Pancreas (tissue), 10 donors: ENCODE data around the gene ARFGAP1. TPM values are rescaled to one million over a fixed set of nuclear protein-coding genes. Genes with fewer than 3 reads are reported as not detected.
A peak's percentile ranks its signal among the peaks of the same experiment; 100 is the strongest.

Experiments used
- ATAC-seq, 4 donors: fragments of 200-7000 bp; cut with Tn5 transposase; one replicate each; pipeline versions ENCODE4 v1.8.0 to v1.9.1; 2020; ENCODE audit warnings: mild to moderate bottlenecking in 4 of 4, moderate library complexity in 4 of 4
- DNase-seq, 6 donors: peaks; one replicate each; pipeline ENCODE4 v3.0.0-alpha.2; 2020
- FAIRE-seq: peaks from 2 replicates; lab custom pipeline; 2012; peaks lifted over from hg19 to GRCh38; lab: Jason Lieb, UNC
- H3K27ac ChIP-seq, 4 donors: fragments of 200-600 bp; sonication (generic); 1 replicate in 3 of 4; 2 replicates in 1 of 4; pipeline versions ENCODE4 v1.5.0 to v1.8.0; 2020
- H3K27me3 ChIP-seq, 4 donors: fragments of 200-600 bp; one replicate each; pipeline ENCODE4 v1.8.0; 2021
- H3K36me3 ChIP-seq, 3 donors: fragments of 200-600 bp; sonication (generic) in 1 of 3; one replicate each; pipeline versions ENCODE4 v1.5.0 to v1.8.0; 2020 to 2021
- H3K4me1 ChIP-seq, 3 donors: fragments of 200-600 bp; one replicate each; pipeline ENCODE4 v1.8.0; 2021
- H3K4me3 ChIP-seq, 4 donors: fragments of 200-600 bp; sonication (generic) in 2 of 4; one replicate each; pipeline versions ENCODE4 v1.5.0 to v1.8.0; 2020 to 2021
- H3K9me3 ChIP-seq, 4 donors: fragments of 200-600 bp; one replicate each; pipeline ENCODE4 v1.8.0; 2021
- WGBS, 2 donors: extraction: QIAGEN DNeasy Blood & Tissue Kit; methylation state at CpG; one replicate each; pipeline ENCODE4 v1.1.7; 2013; 5-methylcytosine and 5-hydroxymethylcytosine counted together
- intact Hi-C, 3 donors: fragments of 100-400 bp; cut with DNase I; formaldehyde crosslinking; loops; one replicate each; pipeline versions ENCODE4 v1.11.1 to v1.14.2; 2022
- polyA plus RNA-seq, 2 donors: library from polyadenylated mRNA; stranded (reverse); fragments of 200-250 nt; gene quantifications; one replicate each; pipeline ENCODE4 v1.2.3, GENCODE V29; 2013
- total RNA-seq, 6 donors: library from RNA; stranded (reverse); fragmentation: NEBNext Ultra II Directional in 4 of 6; extraction: Animal tissue kit (Norgen Biotek cat#: 25700) in 4 of 6; gene quantifications; one replicate each; pipeline versions ENCODE4 v1.2.1 to v1.2.4, GENCODE V29; 2021 to 2023
- TF ChIP-seq, protein P1 (sequence below), 4 donors: fragments of 200-600 bp; sonication (generic) in 3 of 4; IDR thresholded peaks; one replicate each; pipeline versions ENCODE4 v1.5.0 to v1.8.0; 2021; ENCODE audit warnings: antibody characterized with exemption in 4 of 4
- donor health status: healthy with polysubstance abuse.
- donor health status: DM: no; HTN: no; CAD: no; lungs with moderate emphysema.
- donor health status: DM: no; HTN: no; CAD: no.
- donor health status: control.
- donor health status: control.
- donor health status: Bipolar disorder and iron deficiency.
- donor health status: DM: yes; HTN: yes; CAD: no.
- donor health status: DM: no; HTN: no; CAD: no.
- donor health status: DM: no; HTN: no; CAD: no.
- donor health status: DM: yes; HTN: yes; CAD: no.

The ARFGAP1 gene
- total and polyA plus RNA-seq, 8 donors: 34.0 to 251 (median 53.3) TPM

GRCh38 chr20:63315731-63316491 lies 43.3 kb downstream of the ARFGAP1 start:
- WGBS, 2 donors: 57 to 60% methylated on average over 25 to 31 of the region's 31 CpGs
- intact Hi-C loops: no loop called here

DNA sequence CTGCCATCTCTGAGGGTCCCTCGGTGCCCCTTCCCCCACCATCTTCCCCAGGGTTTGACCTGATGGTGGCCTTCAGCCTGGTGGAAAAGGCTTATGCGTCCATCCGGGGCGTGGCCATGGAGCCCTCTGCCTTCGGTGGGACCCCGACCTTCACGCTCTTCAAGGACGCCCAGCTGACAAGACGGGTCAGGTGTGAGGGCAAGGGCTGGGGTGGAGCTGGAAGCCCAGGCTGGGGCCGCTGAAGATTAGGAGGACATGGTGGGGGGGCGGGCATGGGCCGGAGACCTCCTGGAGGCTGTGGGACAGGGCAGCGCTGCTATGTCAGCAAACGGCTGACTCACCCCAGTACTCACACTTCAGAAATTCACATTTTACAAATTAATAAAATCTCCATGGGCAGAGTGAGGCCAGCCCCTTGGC lies 43.9 kb downstream of the ARFGAP1 start:
- DNase-seq (peak in 3 of 6 donors; percentile 6 to 39 (median 24)), ATAC-seq (no peak), FAIRE-seq (no peak)
- Histone ChIP-seq H3K27me3 (no peaks in the 10 kb centered on the region), H3K27ac (no peak overlapping the region), H3K36me3 (no peaks in the 10 kb centered on the region), H3K4me1 (no peaks in the 10 kb centered on the region), H3K4me3 (no peak overlapping the region), H3K9me3 (no peaks in the 10 kb centered on the region)
- TF ChIP-seq, protein P1, sequence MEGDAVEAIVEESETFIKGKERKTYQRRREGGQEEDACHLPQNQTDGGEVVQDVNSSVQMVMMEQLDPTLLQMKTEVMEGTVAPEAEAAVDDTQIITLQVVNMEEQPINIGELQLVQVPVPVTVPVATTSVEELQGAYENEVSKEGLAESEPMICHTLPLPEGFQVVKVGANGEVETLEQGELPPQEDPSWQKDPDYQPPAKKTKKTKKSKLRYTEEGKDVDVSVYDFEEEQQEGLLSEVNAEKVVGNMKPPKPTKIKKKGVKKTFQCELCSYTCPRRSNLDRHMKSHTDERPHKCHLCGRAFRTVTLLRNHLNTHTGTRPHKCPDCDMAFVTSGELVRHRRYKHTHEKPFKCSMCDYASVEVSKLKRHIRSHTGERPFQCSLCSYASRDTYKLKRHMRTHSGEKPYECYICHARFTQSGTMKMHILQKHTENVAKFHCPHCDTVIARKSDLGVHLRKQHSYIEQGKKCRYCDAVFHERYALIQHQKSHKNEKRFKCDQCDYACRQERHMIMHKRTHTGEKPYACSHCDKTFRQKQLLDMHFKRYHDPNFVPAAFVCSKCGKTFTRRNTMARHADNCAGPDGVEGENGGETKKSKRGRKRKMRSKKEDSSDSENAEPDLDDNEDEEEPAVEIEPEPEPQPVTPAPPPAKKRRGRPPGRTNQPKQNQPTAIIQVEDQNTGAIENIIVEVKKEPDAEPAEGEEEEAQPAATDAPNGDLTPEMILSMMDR (IDR thresholded peaks at IDR 0.05): no peak
- 46 to 47% methylated on average over 13 to 14 of the region's 14 CpGs for WGBS, 2 donors
- intact Hi-C loops: no loop called here

More at GRCh38 chr20:63315731-63316491, 43.3 kb downstream of the ARFGAP1 start:
- H3K36me3 ChIP-seq: no peaks in the 10 kb centered on the region
- H3K27me3 ChIP-seq: no peaks in the 10 kb centered on the region
- no peaks in the 10 kb centered on the region for H3K4me1 ChIP-seq
- TF ChIP-seq, protein P1 (IDR thresholded peaks at IDR 0.05): no peak
- no peak overlapping the region for H3K27ac ChIP-seq
- no peaks in the 10 kb centered on the region for H3K9me3 ChIP-seq
- peak in 4 of 6 donors; percentile 6 to 48 (median 27) for DNase-seq
- FAIRE-seq: no peak
- no peak for ATAC-seq
- no peak overlapping the region for H3K4me3 ChIP-seq

DNA sequence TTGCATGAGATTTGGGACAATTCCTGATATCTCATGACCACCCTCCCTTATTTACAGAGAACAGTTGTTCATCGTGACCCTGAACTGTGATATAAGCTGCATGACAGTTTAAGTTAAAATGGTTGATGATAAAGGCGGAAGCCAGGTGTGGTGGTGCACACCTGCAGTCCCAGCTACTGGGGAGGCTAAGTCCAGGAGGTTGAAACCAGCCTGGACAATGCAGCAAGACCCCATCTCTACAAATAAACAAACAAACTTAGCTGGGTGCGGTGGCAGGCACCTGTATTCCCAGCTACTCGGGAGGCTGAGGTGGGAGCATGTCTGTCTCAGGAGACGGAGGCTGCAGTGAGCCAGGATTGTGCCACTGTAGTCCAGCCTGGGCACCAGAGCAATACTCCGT lies 44.4 kb downstream of the ARFGAP1 start:
- no peak for FAIRE-seq
- intact Hi-C loops: no loop called here

GRCh38 chr20:63317601-63318291 lies 45.1 kb downstream of the ARFGAP1 start:
- no peaks in the 10 kb centered on the region for H3K4me1 ChIP-seq
- DNase-seq: peak in 3 of 6 donors; percentile 8 to 33 (median 32)
- H3K36me3 ChIP-seq: no peaks in the 10 kb centered on the region
- H3K4me3 ChIP-seq: no peak overlapping the region
- 53 to 64% methylated on average over 18 of the region's 18 CpGs for WGBS, 2 donors
- no peaks in the 10 kb centered on the region for H3K27me3 ChIP-seq
- TF ChIP-seq, protein P1 (IDR thresholded peaks at IDR 0.05): no peak
- intact Hi-C loops: no loop called here
- no peak overlapping the region for H3K27ac ChIP-seq
- no peak for ATAC-seq
- no peak for FAIRE-seq
- H3K9me3 ChIP-seq: no peaks in the 10 kb centered on the region

More for the DNA sequence above, 44.4 kb downstream of the ARFGAP1 start:
- peak in 2 of 6 donors; percentile 2 to 16 for DNase-seq
- Histone ChIP-seq H3K27ac (no peak overlapping the region), H3K4me3 (no peak overlapping the region), H3K27me3 (no peaks in the 10 kb centered on the region), H3K36me3 (no peaks in the 10 kb centered on the region), H3K9me3 (no peaks in the 10 kb centered on the region), H3K4me1 (no peaks in the 10 kb centered on the region)
- no peak for ATAC-seq
- TF ChIP-seq, protein P1 (IDR thresholded peaks at IDR 0.05): no peak
- 73 to 88% methylated on average over 6 of the region's 6 CpGs for WGBS, 2 donors
